Neural progenitor cell (in vitro differentiated cells): ENCODE data around the gene PLPP2.

ENCODE experiments used
- CTCF ChIP-seq: fragments of 200-600 bp; sonication (generic); IDR thresholded peaks from 2 replicates; pipeline ENCODE4 v1.5.1; 2017; ENCODE audit warnings: antibody characterized with exemption, mild to moderate bottlenecking
- EZH2 ChIP-seq: fragments of 200-600 bp; sonication (generic); IDR thresholded peaks from 2 replicates; pipeline ENCODE4 v1.6.1; 2017; ENCODE audit warnings: antibody characterized with exemption, mild to moderate bottlenecking, moderate library complexity
- EZH2phosphoT487 ChIP-seq: fragments of 200-600 bp; sonication (generic); IDR thresholded peaks from 2 replicates; pipeline ENCODE4 v1.6.1; 2017; ENCODE audit warnings: antibody characterized with exemption

- TF ChIP-seq EZH2, result no peak
- TF ChIP-seq CTCF, result no peak
- TF ChIP-seq EZH2phosphoT487, result no peak
Measured at GRCh38 chr19:279231-279630, 12.0 kb downstream of the PLPP2 start.
